ENCODE measurements around the gene IL19. TPM values are rescaled to one million over a fixed set of nuclear protein-coding genes. Genes with fewer than 3 reads are reported as not detected.

The IL19 gene
- total RNA-seq, 1 experiment from 2014 or later = not detected

- TF ChIP-seq HMGXB4 (CRISPR knock-in tag; IDR thresholded peaks at IDR 0.05) = no peak
- no peak for TF ChIP-seq ELF4 (CRISPR knock-in tag; IDR thresholded peaks at IDR 0.05; ENCODE audit: low read depth)
- TF ChIP-seq ZNF281 (CRISPR knock-in tag; IDR thresholded peaks at IDR 0.05) = no peak
- no peak for TF ChIP-seq FOXP4 (CRISPR knock-in tag; IDR thresholded peaks at IDR 0.05)
Measured at GRCh38 chr1:206836111-206836510, 65.5 kb downstream of the IL19 start (continued).

GRCh38 chr1:206839006-206839560 lies 68.5 kb downstream of the IL19 start:
- H3K27ac Mint-ChIP-seq = no peak overlapping the region
- DNase-seq (ENCODE audit: low spot score) (no peak), ATAC-seq (no peak)
- CTCF ChIA-PET = interaction anchor here (1.3 to 1.4 kb wide), 2 partner anchors 41 to 96 kb away, joined by 3 read pairs; no protein-coding TSS in a partner anchor
- POLR2A ChIA-PET = no interaction called here
- no peaks in the 10 kb centered on the region for H3K9me3 Mint-ChIP-seq
- no peaks in the 10 kb centered on the region for H3K36me3 Mint-ChIP-seq
- no peaks in the 10 kb centered on the region for H3K27me3 Mint-ChIP-seq (ENCODE audit: low read depth)
- no peak overlapping the region for H3K4me3 Mint-ChIP-seq
- H3K4me1 Mint-ChIP-seq = no peaks in the 10 kb centered on the region
- TF ChIP-seq NR1H2 (CRISPR knock-in tag; IDR thresholded peaks at IDR 0.05) (no peak), USF1 (CRISPR knock-in tag; IDR thresholded peaks at IDR 0.05) (no peak), MYBL2 (CRISPR knock-in tag; IDR thresholded peaks at IDR 0.05) (no peak), SOX15 (CRISPR knock-in tag; IDR thresholded peaks at IDR 0.05) (no peak), ZNF396 (CRISPR knock-in tag; IDR thresholded peaks at IDR 0.05; ENCODE audit: borderline replicate concordance) (no peak), ZNF416 (CRISPR knock-in tag; IDR thresholded peaks at IDR 0.05) (no peak), HMGXB4 (CRISPR knock-in tag; IDR thresholded peaks at IDR 0.05) (no peak), PRRX2 (CRISPR knock-in tag; IDR thresholded peaks at IDR 0.05) (no peak), TEAD1 (CRISPR knock-in tag; IDR thresholded peaks at IDR 0.05) (no peak), FOXP4 (CRISPR knock-in tag; IDR thresholded peaks at IDR 0.05) (no peak), ZNF425 (CRISPR knock-in tag; conservative IDR thresholded peaks at IDR 0.05) (no peak), ETV6 (CRISPR knock-in tag; IDR thresholded peaks at IDR 0.05) (no peak), ZNF512 (CRISPR knock-in tag; IDR thresholded peaks at IDR 0.05; ENCODE audit: borderline replicate concordance) (no peak), TP53 (CRISPR knock-in tag; IDR thresholded peaks at IDR 0.05) (no peak)

Measured in WTC11 (cell line).